Suprapubic skin (tissue), 4 donors: ENCODE data around the gene LYAR.

ENCODE experiments used
- EP300 ChIP-seq: sonication (generic); formaldehyde crosslinking; IDR thresholded peaks from one replicate; pipeline ENCODE4 v1.6.1; 2017; ENCODE audit warnings: antibody characterized with exemption
- POLR2A ChIP-seq, 2 donors: fragments of 450-650 bp; IDR thresholded peaks; one replicate each; pipeline ENCODE4 v1.6.1; 2017; ENCODE audit warnings: antibody characterized with exemption in 2 of 2, mild to moderate bottlenecking in 2 of 2, moderate library complexity in 2 of 2
- POLR2AphosphoS5 ChIP-seq, 3 donors: sonication (generic); formaldehyde crosslinking; IDR thresholded peaks; one replicate each; pipeline ENCODE4 v1.6.1; 2017; ENCODE audit warnings: antibody characterized with exemption in 3 of 3
- TF ChIP-seq, protein P1 (sequence below), 2 donors: fragments of 200-600 bp in 1 of 2; fragments of 450-650 bp in 1 of 2; sonication (generic) in 1 of 2; IDR thresholded peaks; one replicate each; pipeline ENCODE4 v1.5.1; 2016 to 2019; ENCODE audit warnings: antibody characterized with exemption in 2 of 2, mild to moderate bottlenecking in 1 of 2, moderate library complexity in 1 of 2

DNA sequence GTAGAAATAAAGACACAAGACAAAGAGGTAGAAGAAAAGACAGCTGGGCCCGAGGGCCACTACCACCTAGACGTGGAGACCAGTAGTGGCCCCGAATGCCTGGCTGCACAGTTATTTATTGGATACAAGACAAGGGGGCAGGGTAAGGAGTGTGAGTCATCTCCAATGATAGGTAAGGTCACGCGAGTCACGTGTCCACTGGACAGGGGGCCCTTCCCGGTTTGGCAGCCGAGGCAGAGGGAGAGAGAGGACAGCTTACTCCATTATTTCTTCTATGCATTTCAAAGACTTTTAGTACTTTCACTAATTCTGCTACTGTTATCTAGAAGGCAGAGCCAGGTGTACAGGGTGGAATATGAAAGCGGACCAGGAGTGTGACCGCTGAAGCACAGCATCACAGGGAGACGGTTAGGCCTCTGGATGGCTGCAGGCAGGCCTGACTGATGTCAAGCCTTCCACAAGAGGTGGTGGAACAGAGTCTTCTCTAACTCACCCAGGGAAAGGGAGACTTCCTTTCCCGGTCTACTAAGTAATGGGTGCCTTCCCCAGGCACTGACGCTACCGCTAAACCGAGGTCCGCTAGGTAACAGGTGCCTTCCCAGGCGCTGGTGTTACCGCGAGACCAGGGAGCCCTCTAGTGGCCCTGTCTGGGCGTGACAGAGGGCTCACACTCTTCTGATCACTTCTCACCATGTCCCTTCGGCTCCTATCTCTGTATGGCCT lies 45.0 kb upstream of the LYAR start:
- TF ChIP-seq, protein P1, sequence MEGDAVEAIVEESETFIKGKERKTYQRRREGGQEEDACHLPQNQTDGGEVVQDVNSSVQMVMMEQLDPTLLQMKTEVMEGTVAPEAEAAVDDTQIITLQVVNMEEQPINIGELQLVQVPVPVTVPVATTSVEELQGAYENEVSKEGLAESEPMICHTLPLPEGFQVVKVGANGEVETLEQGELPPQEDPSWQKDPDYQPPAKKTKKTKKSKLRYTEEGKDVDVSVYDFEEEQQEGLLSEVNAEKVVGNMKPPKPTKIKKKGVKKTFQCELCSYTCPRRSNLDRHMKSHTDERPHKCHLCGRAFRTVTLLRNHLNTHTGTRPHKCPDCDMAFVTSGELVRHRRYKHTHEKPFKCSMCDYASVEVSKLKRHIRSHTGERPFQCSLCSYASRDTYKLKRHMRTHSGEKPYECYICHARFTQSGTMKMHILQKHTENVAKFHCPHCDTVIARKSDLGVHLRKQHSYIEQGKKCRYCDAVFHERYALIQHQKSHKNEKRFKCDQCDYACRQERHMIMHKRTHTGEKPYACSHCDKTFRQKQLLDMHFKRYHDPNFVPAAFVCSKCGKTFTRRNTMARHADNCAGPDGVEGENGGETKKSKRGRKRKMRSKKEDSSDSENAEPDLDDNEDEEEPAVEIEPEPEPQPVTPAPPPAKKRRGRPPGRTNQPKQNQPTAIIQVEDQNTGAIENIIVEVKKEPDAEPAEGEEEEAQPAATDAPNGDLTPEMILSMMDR (IDR thresholded peaks at IDR 0.05): peak; percentile 22 to 79
- TF ChIP-seq EP300 (no peak), POLR2A (IDR thresholded peaks at IDR 0.05) (no peak), POLR2AphosphoS5 (IDR thresholded peaks at IDR 0.05) (no peak)
